Aorta (tissue), 5 donors: ENCODE data around the gene C20orf141. TPM values are rescaled to one million over a fixed set of nuclear protein-coding genes. Genes with fewer than 3 reads are reported as not detected.
"Not testable (repeated sequence)": the region's sequence is repeated elsewhere in the genome, so short reads cannot be mapped to it uniquely, and the experiment has no call there.

Experiments
- ATAC-seq: fragments of 200-7000 bp; cut with Tn5 transposase; one replicate; pipeline ENCODE4 v1.9.1; 2022; ENCODE audit warnings: moderate library complexity; ENCODE audit not compliant: low FRiP score
- DNase-seq, 2 donors: peaks; one replicate each; pipeline ENCODE4 v3.0.0-alpha.2; 2020
- H3K27ac ChIP-seq, 2 donors: one replicate each; pipeline ENCODE4 v1.5.1; 2013; ENCODE audit warnings: low read length in 2 of 2, mild to moderate bottlenecking in 2 of 2, moderate library complexity in 2 of 2, control low read depth in 1 of 2, inconsistent platforms in 1 of 2, low read depth in 1 of 2
- H3K27me3 ChIP-seq, 2 donors: one replicate each; pipeline ENCODE4 v1.6.1; 2013; ENCODE audit warnings: control low read depth in 1 of 2, low read length in 1 of 2, mild to moderate bottlenecking in 1 of 2, moderate library complexity in 1 of 2; ENCODE audit not compliant: insufficient read depth in 2 of 2, control insufficient read depth in 1 of 2
- H3K36me3 ChIP-seq, 2 donors: one replicate each; pipeline ENCODE4 v1.6.1; 2013; ENCODE audit warnings: control low read depth in 1 of 2, low read length in 1 of 2, mild to moderate bottlenecking in 1 of 2; ENCODE audit not compliant: insufficient read depth in 2 of 2, control insufficient read depth in 1 of 2
- H3K4me1 ChIP-seq, 2 donors: one replicate each; pipeline ENCODE4 v1.6.1; 2013; ENCODE audit warnings: low read length in 2 of 2, control low read depth in 1 of 2, mild to moderate bottlenecking in 1 of 2, moderate library complexity in 1 of 2; ENCODE audit not compliant: insufficient read depth in 2 of 2, control insufficient read depth in 1 of 2
- H3K4me3 ChIP-seq, 2 donors: one replicate each; pipeline ENCODE4 v1.5.1; 2013; ENCODE audit warnings: low read length in 2 of 2, control low read depth in 1 of 2, mild to moderate bottlenecking in 1 of 2
- H3K9me3 ChIP-seq: one replicate; pipeline ENCODE4 v1.6.1; 2013; ENCODE audit warnings: mild to moderate bottlenecking, low read length; ENCODE audit not compliant: control insufficient read depth
- WGBS, 2 donors: extraction: QIAGEN DNeasy Blood & Tissue Kit; methylation state at CpG; one replicate each; pipeline ENCODE4 v1.1.7; 2013; 5-methylcytosine and 5-hydroxymethylcytosine counted together
- intact Hi-C, 2 donors: fragments of 100-400 bp; cut with DNase I; formaldehyde crosslinking; loops; one replicate each; pipeline versions ENCODE4 v1.14.2 to v1.15.0; 2022
- polyA plus RNA-seq, 2 donors: library from polyadenylated mRNA; stranded (reverse); fragments of 200-250 nt; gene quantifications; one replicate each; pipeline ENCODE4 v1.2.3, GENCODE V29; 2013
- total RNA-seq, 2 donors: library from RNA; stranded (reverse); fragmentation: NEBNext Ultra II Directional; extraction: Animal tissue kit (Norgen Biotek cat#: 25700); gene quantifications; one replicate each; pipeline ENCODE4 v1.2.1, GENCODE V29; 2021
- donor health status: healthy with polysubstance abuse.
- donor health status: Bipolar disorder and iron deficiency.
- donor health status: DM: no; HTN: no; CAD: no.
- donor health status: DM: no; HTN: no; CAD: no.
- donor health status: DM: yes; HTN: yes; CAD: no.

The C20orf141 gene
- total and polyA plus RNA-seq, 4 donors: not detected

GRCh38 chr20:2822073-2822472, 7.3 kb downstream of the C20orf141 start:
- 17 to 69% methylated on average over 5 of the region's 5 CpGs for WGBS, 2 donors
- intact Hi-C loops: no loop called here
- DNase-seq (no peak), ATAC-seq (no peak)
- no peaks in the 10 kb centered on the region for H3K4me1 ChIP-seq
- no peak overlapping the region for H3K27ac ChIP-seq
- H3K36me3 ChIP-seq: no peaks in the 10 kb centered on the region
- peaks cover 0 to 3% of the 10 kb centered on the region in 2 donors for H3K27me3 ChIP-seq
- H3K4me3 ChIP-seq: no peak overlapping the region
- no peaks in the 10 kb centered on the region for H3K9me3 ChIP-seq

GRCh38 chr20:2825761-2826160, 11.0 kb downstream of the C20orf141 start:
- DNase-seq (no peak), ATAC-seq (no peak)
- H3K36me3 ChIP-seq: no peaks in the 10 kb centered on the region
- intact Hi-C loops: no loop called here
- WGBS, 2 donors: 86 to 92% methylated on average over 2 of the region's 2 CpGs
- no peaks in the 10 kb centered on the region for H3K27me3 ChIP-seq
- H3K9me3 ChIP-seq: no peaks in the 10 kb centered on the region
- no peaks in the 10 kb centered on the region for H3K4me1 ChIP-seq
- H3K27ac ChIP-seq: no peak overlapping the region
- no peak overlapping the region for H3K4me3 ChIP-seq

- Histone ChIP-seq H3K27ac (no peak overlapping the region), H3K4me1 (no peaks in the 10 kb centered on the region), H3K36me3 (no peaks in the 10 kb centered on the region), H3K27me3 (no peaks in the 10 kb centered on the region), H3K4me3 (no peak overlapping the region), H3K9me3 (no peaks in the 10 kb centered on the region)
- intact Hi-C loops: no loop called here
- no peak for DNase-seq
- 77 to 85% methylated on average over 4 of the region's 4 CpGs for WGBS, 2 donors
- no peak for ATAC-seq
Measured at GRCh38 chr20:2826655-2827054, 11.9 kb downstream of the C20orf141 start.

GRCh38 chr20:2829376-2829775, 14.6 kb downstream of the C20orf141 start:
- H3K36me3 ChIP-seq: no peaks in the 10 kb centered on the region
- no peaks in the 10 kb centered on the region for H3K27me3 ChIP-seq
- DNase-seq: no peak

GRCh38 chr20:2831206-2831605, 16.4 kb downstream of the C20orf141 start:
- H3K9me3 ChIP-seq, H3K36me3 ChIP-seq, H3K27me3 ChIP-seq, H3K4me1 ChIP-seq, H3K4me3 ChIP-seq, ATAC-seq, DNase-seq, H3K27ac ChIP-seq: not testable (repeated sequence)
- WGBS, 2 donors: 75 to 78% methylated on average over 7 of the region's 7 CpGs
- intact Hi-C loops: loop anchor here (5.0 to 10.0 kb wide), 2 partner anchors 64 to 306 kb away; no protein-coding TSS in a partner anchor

More at GRCh38 chr20:2829376-2829775, 14.6 kb downstream of the C20orf141 start:
- H3K9me3 ChIP-seq: no peaks in the 10 kb centered on the region
- 74 to 77% methylated on average over 6 of the region's 6 CpGs for WGBS, 2 donors
- no peak overlapping the region for H3K27ac ChIP-seq
- intact Hi-C loops: no loop called here
- no peaks in the 10 kb centered on the region for H3K4me1 ChIP-seq
- ATAC-seq: no peak
- H3K4me3 ChIP-seq: no peak overlapping the region

- intact Hi-C loops: loop anchor here (5.0 to 10.0 kb wide), 2 partner anchors 66 to 309 kb away; no protein-coding TSS in a partner anchor
- H3K9me3 ChIP-seq: no peaks in the 10 kb centered on the region
- ATAC-seq: no peak
- H3K36me3 ChIP-seq: no peaks in the 10 kb centered on the region
- no peak overlapping the region for H3K4me3 ChIP-seq
- no peak for DNase-seq
- 78 to 83% methylated on average over 1 of the region's 1 CpG for WGBS, 2 donors
- H3K27ac ChIP-seq: no peak overlapping the region
- H3K4me1 ChIP-seq: no peaks in the 10 kb centered on the region
- H3K27me3 ChIP-seq: no peaks in the 10 kb centered on the region
Measured at GRCh38 chr20:2833761-2834160, 19.0 kb downstream of the C20orf141 start.

GRCh38 chr20:2834401-2835110, 19.8 kb downstream of the C20orf141 start:
- no peak for DNase-seq
- intact Hi-C loops: loop anchor here (5.0 to 10.0 kb wide), 2 partner anchors 67 to 310 kb away; no protein-coding TSS in a partner anchor
- Histone ChIP-seq H3K9me3 (no peaks in the 10 kb centered on the region), H3K36me3 (no peaks in the 10 kb centered on the region), H3K4me3 (no peak overlapping the region), H3K4me1 (no peaks in the 10 kb centered on the region), H3K27ac (no peak overlapping the region), H3K27me3 (no peaks in the 10 kb centered on the region)
- 92 to 97% methylated on average over 14 of the region's 14 CpGs for WGBS, 2 donors
- ATAC-seq: no peak

- intact Hi-C loops: loop anchor here in 1 of 2 donors (10.0 kb wide), 1 partner anchor 311 kb away; no protein-coding TSS in a partner anchor
- H3K4me3 ChIP-seq: no peak overlapping the region
- ATAC-seq (no peak), DNase-seq (no peak)
- H3K9me3 ChIP-seq: no peaks in the 10 kb centered on the region
- no peaks in the 10 kb centered on the region for H3K36me3 ChIP-seq
- H3K4me1 ChIP-seq: no peaks in the 10 kb centered on the region
- 92 to 95% methylated on average over 6 of the region's 6 CpGs for WGBS, 2 donors
- H3K27ac ChIP-seq: no peak overlapping the region
- no peaks in the 10 kb centered on the region for H3K27me3 ChIP-seq
Measured at GRCh38 chr20:2835331-2835796, 20.6 kb downstream of the C20orf141 start.

- DNase-seq: no peak
- Histone ChIP-seq H3K36me3 (no peaks in the 10 kb centered on the region), H3K27me3 (no peaks in the 10 kb centered on the region), H3K4me1 (no peaks in the 10 kb centered on the region), H3K27ac (no peak overlapping the region), H3K4me3 (no peak overlapping the region), H3K9me3 (no peaks in the 10 kb centered on the region)
- intact Hi-C loops: loop anchor here in 1 of 2 donors (10.0 kb wide), 1 partner anchor 311 kb away; no protein-coding TSS in a partner anchor
- WGBS, 2 donors: 83 to 92% methylated on average over 5 of the region's 5 CpGs
- no peak for ATAC-seq
Measured at GRCh38 chr20:2836035-2836434, 21.2 kb downstream of the C20orf141 start.
